ENCODE measurements around the gene IFT88. TPM values are rescaled to one million over a fixed set of nuclear protein-coding genes. Genes with fewer than 3 reads are reported as not detected.

Gene IFT88
- total RNA-seq, 2 donors from 2014 or later, result 12.6 to 14.8 TPM

DNA sequence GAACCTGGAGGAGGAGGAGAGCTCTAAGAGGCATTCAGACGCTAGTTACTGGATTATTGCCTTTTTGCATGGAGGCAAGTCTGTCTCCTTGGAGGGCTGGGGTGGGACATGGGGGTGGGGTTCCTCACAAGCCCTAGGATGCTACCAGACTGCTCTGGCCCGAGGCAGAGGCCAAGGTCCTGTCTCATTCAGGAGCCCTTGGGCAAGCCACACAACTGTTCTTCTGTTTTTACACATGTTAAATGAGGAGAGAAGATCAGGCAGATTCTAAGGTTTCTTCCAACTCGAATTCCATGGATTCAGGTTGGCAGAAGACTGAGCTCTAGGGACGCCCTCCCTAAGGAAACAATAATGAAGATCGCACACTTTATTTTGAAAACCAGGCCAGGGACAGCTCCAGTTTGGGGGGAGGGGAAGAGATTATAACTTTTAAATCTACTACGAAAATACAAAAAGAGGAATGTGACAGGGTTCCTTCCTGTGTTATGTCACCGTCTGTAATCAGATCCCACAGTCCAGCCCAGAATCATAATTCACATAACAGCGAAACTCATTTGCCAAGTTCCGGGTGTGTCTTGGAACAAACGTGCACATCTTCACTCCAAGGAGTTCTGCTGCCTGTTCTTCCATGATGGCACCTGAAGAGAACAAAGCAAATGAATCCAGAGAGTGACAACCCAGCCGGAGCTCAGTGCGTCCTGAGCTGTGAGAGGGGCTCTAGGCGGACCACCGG is 161.8 kb downstream of the IFT88 start:
- ATAC-seq (no peak), DNase-seq (no peak)
- intact Hi-C loops (cut with DNase I, micrococcal nuclease), result no loop called here

DNA sequence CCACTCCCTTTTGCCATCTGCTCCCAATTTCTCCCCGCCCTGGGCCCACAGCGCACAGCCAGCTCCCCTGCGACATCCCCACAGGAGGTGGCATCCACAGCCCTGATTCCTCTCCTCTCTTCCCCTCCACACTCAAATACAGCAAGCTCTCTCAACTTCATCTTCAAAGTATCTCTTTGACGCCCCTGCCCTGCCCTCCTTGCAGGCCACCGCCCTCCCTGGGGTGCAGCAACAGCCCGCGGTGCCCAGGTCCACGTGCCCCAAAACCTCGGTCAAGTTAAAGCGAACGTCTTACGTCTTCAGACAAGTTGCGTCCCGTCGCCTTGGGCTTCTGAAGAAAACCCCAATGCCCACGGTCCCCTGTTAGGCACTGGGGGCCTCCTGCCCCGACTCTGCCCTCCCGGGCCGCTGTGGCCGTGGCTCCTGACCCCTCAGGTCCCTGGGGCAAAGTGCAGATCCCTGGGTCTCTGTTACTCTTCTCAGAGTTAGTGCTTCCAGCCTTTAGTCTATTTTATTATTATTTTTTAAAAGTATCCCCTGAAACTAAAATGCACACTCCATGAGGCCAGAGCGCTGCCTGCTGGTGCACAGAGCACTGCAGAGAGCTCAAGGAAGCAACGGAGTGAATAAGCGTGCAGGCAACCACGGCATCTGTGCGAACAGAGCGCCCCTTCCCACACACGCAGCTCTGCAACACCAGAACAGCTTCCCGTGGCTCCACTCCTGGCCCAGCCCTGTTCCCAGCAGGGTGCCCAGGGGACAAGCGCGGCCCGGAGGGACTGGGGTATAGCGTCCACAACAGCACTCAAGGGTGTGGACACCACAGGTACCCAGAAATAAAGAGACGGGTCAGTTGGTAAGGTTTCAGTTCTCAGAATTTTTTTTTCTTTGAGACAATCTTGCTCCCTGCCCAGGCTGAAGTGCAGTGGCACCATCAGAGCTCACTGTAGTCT is 163.0 kb downstream of the IFT88 start:
- no peak for DNase-seq
- intact Hi-C loops (cut with DNase I, micrococcal nuclease), result no loop called here
- ATAC-seq, result no peak

DNA sequence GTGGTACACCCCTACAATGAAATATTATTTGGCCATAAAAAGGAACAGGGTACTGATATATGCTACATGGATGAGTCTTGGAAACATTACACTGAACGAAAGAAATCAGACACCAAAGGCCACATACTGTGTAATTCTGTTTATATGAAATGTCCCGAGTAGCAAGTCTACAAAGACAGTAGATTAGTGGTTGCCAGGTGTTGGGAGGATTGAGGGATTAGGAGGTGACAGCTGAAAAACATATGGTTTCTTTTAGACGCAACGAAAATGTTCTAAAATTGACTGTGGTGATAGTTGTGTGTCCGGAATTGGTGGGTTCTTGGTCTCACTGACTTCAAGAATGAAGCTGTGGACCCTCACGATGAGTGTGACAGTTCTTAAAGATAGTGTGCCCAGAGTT is 171.7 kb downstream of the IFT88 start:
- intact Hi-C loops (cut with DNase I, micrococcal nuclease), result no loop called here
- no peak for DNase-seq
- ATAC-seq, result no peak

DNA sequence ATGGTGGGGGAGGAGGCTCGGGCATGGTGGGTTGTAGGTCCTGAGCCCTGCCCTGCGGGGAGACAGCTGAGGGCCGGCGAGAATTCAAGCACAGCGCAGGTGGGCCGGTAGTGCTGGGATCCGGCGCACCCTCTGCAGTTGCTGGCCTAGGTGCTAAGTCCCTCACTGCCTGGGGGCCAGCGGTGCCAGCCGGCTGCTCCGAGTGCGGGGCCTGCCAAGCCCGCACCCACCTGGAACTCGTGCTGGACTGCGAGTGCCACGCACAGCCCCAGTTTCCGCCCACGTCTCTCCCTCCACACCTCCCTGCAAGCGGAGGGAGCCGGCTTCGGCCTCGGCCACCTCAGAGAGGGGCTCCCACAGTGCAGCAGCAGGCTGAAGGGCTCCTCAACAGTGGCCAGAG is 173.1 kb downstream of the IFT88 start:
- intact Hi-C loops (cut with DNase I, micrococcal nuclease), result no loop called here
- DNase-seq, result no peak
- ATAC-seq, result no peak

Other genes with a start within 250 kb of the IFT88 start
- gene CRYL1, start 41.3 kb upstream of the IFT88 start, total RNA-seq, result 100 to 1,000 TPM; 115 to 128 TPM
- 1 to 10 TPM; 1.2 to 1.7 TPM for gene IL17D, start 136.5 kb downstream of the IFT88 start, total RNA-seq
- 1 to 10 TPM; 3.5 to 5.5 TPM for gene EEF1AKMT1, start 206.8 kb downstream of the IFT88 start, total RNA-seq